Osteocyte (in vitro differentiated cells): Measurements from ENCODE around the gene FAM219B. TPM values are rescaled to one million over a fixed set of nuclear protein-coding genes. Genes with fewer than 3 reads are reported as not detected.
"Not testable (repeated sequence)": the region's sequence is repeated elsewhere in the genome, so short reads cannot be mapped to it uniquely, and the experiment has no call there.

Experiments used
- DNase-seq: peaks from one replicate; pipeline ENCODE4 v3.0.0; 2021; ENCODE audit warnings: mixed read lengths; ENCODE audit not compliant: unreplicated experiment; ENCODE audit errors: extremely low spot score
- H3K27ac Mint-ChIP-seq: one replicate; pipeline ENCODE4 v1.8.0; 2021; ENCODE audit warnings: mild to moderate bottlenecking, mixed read lengths; ENCODE audit not compliant: unreplicated experiment
- H3K27me3 Mint-ChIP-seq: one replicate; pipeline ENCODE4 v1.8.0; 2021; ENCODE audit warnings: mixed read lengths; ENCODE audit not compliant: unreplicated experiment
- H3K36me3 Mint-ChIP-seq: one replicate; pipeline ENCODE4 v1.8.0; 2021; ENCODE audit warnings: mixed read lengths; ENCODE audit not compliant: unreplicated experiment
- H3K4me1 Mint-ChIP-seq: one replicate; pipeline ENCODE4 v1.8.0; 2021; ENCODE audit warnings: mixed read lengths; ENCODE audit not compliant: unreplicated experiment
- H3K4me3 Mint-ChIP-seq: one replicate; pipeline ENCODE4 v1.8.0; 2021; ENCODE audit warnings: mild to moderate bottlenecking, moderate library complexity, mixed read lengths; ENCODE audit not compliant: unreplicated experiment
- H3K9me3 Mint-ChIP-seq: one replicate; pipeline ENCODE4 v1.8.0; 2021; ENCODE audit warnings: mixed read lengths; ENCODE audit not compliant: unreplicated experiment
- CTCF ChIP-seq: fragments of 200-600 bp; sonication (generic); IDR thresholded peaks from 2 replicates; pipeline ENCODE4 v1.5.0; 2021; ENCODE audit warnings: antibody characterized with exemption, mild to moderate bottlenecking, moderate library complexity
- total RNA-seq: library from RNA; stranded (reverse); gene quantifications from 2 replicates; pipeline ENCODE4 v1.2.1, GENCODE V29; 2021

FAM219B gene
- total RNA-seq, 1 donor from 2014 or later = 70.4 TPM

GRCh38 chr15:74951006-74951405 lies 44.4 kb upstream of the FAM219B start:
- Mint-ChIP-seq H3K27ac (no peak overlapping the region), H3K27me3 (no peaks in the 10 kb centered on the region), H3K4me1 (peaks cover 30% of the 10 kb centered on the region), H3K4me3 (no peak overlapping the region), H3K36me3 (no peaks in the 10 kb centered on the region), H3K9me3 (no peaks in the 10 kb centered on the region)
- no peak for DNase-seq
- no peak for TF ChIP-seq CTCF

- H3K36me3 Mint-ChIP-seq = no peaks in the 10 kb centered on the region
- H3K27me3 Mint-ChIP-seq = no peaks in the 10 kb centered on the region
- DNase-seq = peak; percentile 92
- peak; percentile 91 for TF ChIP-seq CTCF
- H3K4me3 Mint-ChIP-seq = no peak overlapping the region
- H3K4me1 Mint-ChIP-seq = peaks cover 24% of the 10 kb centered on the region
- H3K27ac Mint-ChIP-seq = peak overlapping the region; percentile 57
- H3K9me3 Mint-ChIP-seq = no peaks in the 10 kb centered on the region
These were observed 43.6 kb upstream of the FAM219B start for GRCh38 chr15:74950078-74950908.

- DNase-seq = peak; percentile 97
- Mint-ChIP-seq H3K36me3 (peaks cover 2% of the 10 kb centered on the region), H3K27me3 (no peaks in the 10 kb centered on the region), H3K9me3 (no peaks in the 10 kb centered on the region), H3K27ac (peak within 1 kb of the TSS; percentile 89), H3K4me3 (peak within 1 kb of the TSS; percentile 83), H3K4me1 (peaks cover 19% of the 10 kb centered on the region)
- no peak for TF ChIP-seq CTCF
These were observed 31.1 kb upstream of the FAM219B start, which contains the start of gene COX5A for GRCh38 chr15:74937590-74938371. TSS of gene COX5A (minus strand) at chr15:74938073. CDS start at chr15:74938014, 59 bp downstream.

- DNase-seq = no peak
- Mint-ChIP-seq H3K36me3 (peaks cover 2% of the 10 kb centered on the region), H3K4me1 (peaks cover 19% of the 10 kb centered on the region), H3K27me3 (no peaks in the 10 kb centered on the region), H3K4me3 (peak overlapping the region; percentile 83), H3K9me3 (no peaks in the 10 kb centered on the region), H3K27ac (peak overlapping the region; percentile 73)
- TF ChIP-seq CTCF = no peak
These were observed 30.6 kb upstream of the FAM219B start for GRCh38 chr15:74937272-74937589.

DNA sequence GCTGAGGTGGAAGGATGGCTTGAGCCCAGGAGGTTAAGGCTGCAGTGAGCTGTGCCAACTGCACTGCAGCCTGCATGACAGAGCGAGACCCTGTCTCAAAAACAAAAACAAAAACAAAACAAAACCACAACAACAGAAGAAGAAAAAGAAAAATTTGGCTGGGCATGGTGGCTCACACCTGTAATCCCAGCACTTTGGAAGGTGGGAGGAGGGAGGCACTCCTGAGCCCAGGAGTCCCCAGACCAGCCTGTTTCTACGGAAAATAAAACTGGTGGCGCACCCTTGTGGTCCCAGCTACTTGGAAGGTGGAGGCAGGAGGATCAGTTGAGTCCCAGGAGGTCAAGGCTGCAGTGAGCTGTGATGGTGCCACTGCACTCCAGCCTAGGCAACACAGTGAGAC lies 28.5 kb upstream of the FAM219B start:
- not testable (repeated sequence) for H3K9me3 Mint-ChIP-seq, DNase-seq, H3K27me3 Mint-ChIP-seq, H3K36me3 Mint-ChIP-seq, H3K27ac Mint-ChIP-seq
- Mint-ChIP-seq H3K4me1 (peaks cover 19% of the 10 kb centered on the region), H3K4me3 (peak overlapping the region; percentile 29)
- peak; percentile 19 for TF ChIP-seq CTCF
